Medulla oblongata (tissue), 1 donor: Measurements from ENCODE around the gene GALNT9.
"Not testable (repeated sequence)": the region's sequence is repeated elsewhere in the genome, so short reads cannot be mapped to it uniquely, and the experiment has no call there.

Experiments
- DNase-seq: peaks from one replicate; pipeline ENCODE4 v3.0.0-alpha.2; 2015; ENCODE audit errors: extremely low spot score

Gene GALNT9

GRCh38 chr12:132158677-132159554, 170.5 kb downstream of the GALNT9 start:
- no peak for DNase-seq

GRCh38 chr12:132157733-132158409, 171.5 kb downstream of the GALNT9 start:
- no peak for DNase-seq

GRCh38 chr12:132156573-132157325, 172.6 kb downstream of the GALNT9 start:
- DNase-seq: no peak

- no peak for DNase-seq
These were observed 173.4 kb downstream of the GALNT9 start for GRCh38 chr12:132155771-132156572.

GRCh38 chr12:132154941-132155770, 174.2 kb downstream of the GALNT9 start:
- DNase-seq: no peak

- DNase-seq: no peak
These were observed 175.0 kb downstream of the GALNT9 start for GRCh38 chr12:132154341-132154761.

- peak; percentile 61 for DNase-seq
These were observed 175.7 kb downstream of the GALNT9 start for GRCh38 chr12:132153501-132154340.

GRCh38 chr12:132152953-132153352, 176.4 kb downstream of the GALNT9 start:
- DNase-seq: no peak

GRCh38 chr12:132152411-132152821, 177.0 kb downstream of the GALNT9 start:
- DNase-seq: no peak

GRCh38 chr12:132151766-132152410, 177.5 kb downstream of the GALNT9 start:
- DNase-seq: no peak

- DNase-seq: no peak
These were observed 178.1 kb downstream of the GALNT9 start for GRCh38 chr12:132151145-132151765.

- no peak for DNase-seq
These were observed 178.6 kb downstream of the GALNT9 start for GRCh38 chr12:132150780-132151144.

- not testable (repeated sequence) for DNase-seq
These were observed 179.9 kb downstream of the GALNT9 start for GRCh38 chr12:132149526-132149925.

- no peak for DNase-seq
These were observed 180.9 kb downstream of the GALNT9 start for GRCh38 chr12:132148368-132149045.

GRCh38 chr12:132147423-132148367, 181.7 kb downstream of the GALNT9 start:
- DNase-seq: no peak

- DNase-seq: no peak
These were observed 182.5 kb downstream of the GALNT9 start for GRCh38 chr12:132146772-132147422.
